ENCODE measurements around the gene CCL1. TPM values are rescaled to one million over a fixed set of nuclear protein-coding genes. Genes with fewer than 3 reads are reported as not detected.

The CCL1 gene
- total and polyA plus RNA-seq, 2 donors from 2014 or later, result not detected

GRCh38 chr17:34374457-34374856, 11.4 kb upstream of the CCL1 start:
- Histone ChIP-seq H3K9me3 (ENCODE audit: control insufficient read depth in 2 of 3, insufficient read depth in 1 of 3, low read length in 3 of 3) (no peaks in the 10 kb centered on the region), H3K9ac (ENCODE audit: low read length in 3 of 3) (no peak overlapping the region), H3K4me1 (ENCODE audit: control insufficient read depth in 2 of 3, insufficient read depth in 2 of 3, low read depth in 1 of 3, low read length in 3 of 3) (no peaks in the 10 kb centered on the region), H3K27ac (ENCODE audit: low read depth in 2 of 2, low read length in 2 of 2) (no peak overlapping the region), H3K36me3 (ENCODE audit: control insufficient read depth in 2 of 3, insufficient read depth in 3 of 3, low read length in 3 of 3) (no peaks in the 10 kb centered on the region), H3K4me3 (ENCODE audit: low read length in 3 of 3) (no peak overlapping the region), H3K27me3 (ENCODE audit: control insufficient read depth, insufficient read depth, low read length) (no peaks in the 10 kb centered on the region)
- FAIRE-seq, result no peak
- no peak for TF ChIP-seq CTCF (IDR thresholded peaks at IDR 0.05; ENCODE audit: borderline replicate concordance, extremely low read depth, insufficient read depth)
- intact Hi-C loops (cut with DNase I), result no loop called here
- no peak for DNase-seq

DNA sequence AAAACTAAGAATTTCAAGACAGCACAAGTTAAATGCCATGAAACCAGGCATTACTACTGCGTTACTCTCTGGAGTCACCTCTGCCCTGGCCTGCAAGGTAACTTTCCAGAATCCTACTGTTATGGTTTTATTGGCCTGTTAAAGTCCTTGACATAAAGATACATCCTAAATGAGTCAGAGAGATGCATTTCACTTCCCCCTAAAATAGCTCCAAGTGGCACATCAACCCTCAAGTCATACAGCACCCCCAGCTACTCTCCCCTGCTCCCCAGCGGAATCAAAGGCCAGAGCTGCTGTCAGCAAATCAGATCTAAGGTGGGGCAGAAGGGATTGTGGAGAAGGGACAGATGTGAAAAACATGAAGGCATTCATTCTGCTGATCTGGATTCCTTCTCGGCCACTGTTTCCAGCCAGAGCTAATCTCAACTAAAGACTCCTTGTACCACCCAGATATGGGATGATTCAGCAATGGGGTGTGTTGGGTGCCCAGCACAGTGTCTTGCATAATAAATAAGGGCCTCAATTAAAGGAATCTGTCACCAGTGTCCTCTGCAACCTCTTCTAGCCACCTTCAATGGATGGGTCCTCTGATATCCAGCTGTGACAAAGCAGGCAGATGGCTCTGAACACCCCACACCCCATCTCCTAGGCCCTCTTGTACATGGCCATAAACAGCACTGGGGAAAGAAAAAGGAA, 8.5 kb upstream of the CCL1 start:
- no peak for TF ChIP-seq CTCF (IDR thresholded peaks at IDR 0.05; ENCODE audit: borderline replicate concordance, extremely low read depth, insufficient read depth)
- FAIRE-seq (no peak), DNase-seq (no peak)
- H3K9me3 ChIP-seq (ENCODE audit: control insufficient read depth in 2 of 3, insufficient read depth in 1 of 3, low read length in 3 of 3), result no peaks in the 10 kb centered on the region
- H3K27ac ChIP-seq (ENCODE audit: low read depth in 2 of 2, low read length in 2 of 2), result no peak overlapping the region
- no peaks in the 10 kb centered on the region for H3K27me3 ChIP-seq (ENCODE audit: control insufficient read depth, insufficient read depth, low read length)
- H3K4me3 ChIP-seq (ENCODE audit: low read length in 3 of 3), result no peak overlapping the region
- no peaks in the 10 kb centered on the region for H3K4me1 ChIP-seq (ENCODE audit: control insufficient read depth in 2 of 3, insufficient read depth in 2 of 3, low read depth in 1 of 3, low read length in 3 of 3)
- no peak overlapping the region for H3K9ac ChIP-seq (ENCODE audit: low read length in 3 of 3)
- intact Hi-C loops (cut with DNase I), result no loop called here
- H3K36me3 ChIP-seq (ENCODE audit: control insufficient read depth in 2 of 3, insufficient read depth in 3 of 3, low read length in 3 of 3), result no peaks in the 10 kb centered on the region

- no peak for TF ChIP-seq CTCF (IDR thresholded peaks at IDR 0.05; ENCODE audit: borderline replicate concordance, extremely low read depth, insufficient read depth)
- FAIRE-seq, result no peak
- H3K9me3 ChIP-seq (ENCODE audit: control insufficient read depth in 2 of 3, insufficient read depth in 1 of 3, low read length in 3 of 3), result no peaks in the 10 kb centered on the region
These were observed 8.0 kb upstream of the CCL1 start for GRCh38 chr17:34370997-34371395.

More at GRCh38 chr17:34370997-34371395, 8.0 kb upstream of the CCL1 start:
- Histone ChIP-seq H3K9ac (ENCODE audit: low read length in 3 of 3) (no peak overlapping the region), H3K36me3 (ENCODE audit: control insufficient read depth in 2 of 3, insufficient read depth in 3 of 3, low read length in 3 of 3) (no peaks in the 10 kb centered on the region), H3K4me3 (ENCODE audit: low read length in 3 of 3) (no peak overlapping the region), H3K27me3 (ENCODE audit: control insufficient read depth, insufficient read depth, low read length) (no peaks in the 10 kb centered on the region), H3K27ac (ENCODE audit: low read depth in 2 of 2, low read length in 2 of 2) (no peak overlapping the region), H3K4me1 (ENCODE audit: control insufficient read depth in 2 of 3, insufficient read depth in 2 of 3, low read depth in 1 of 3, low read length in 3 of 3) (no peaks in the 10 kb centered on the region)
- no peak for DNase-seq
- intact Hi-C loops (cut with DNase I), result no loop called here
